ENCODE results near the gene TGFB1I1.

The TGFB1I1 gene

GRCh38 chr16:31456988-31457360 lies 15.0 kb upstream of the TGFB1I1 start:
- peak overlapping the region; percentile 94 for H3K4me3 ChIP-seq (ENCODE audit: low read depth, low read length)
- DNase-seq (ENCODE audit: low read depth), result no peak
- TF ChIP-seq MYC (IDR thresholded peaks at IDR 0.05; ENCODE audit: low read depth, low read length) (no peak), CTCF (IDR thresholded peaks at IDR 0.05; ENCODE audit: low read depth, low read length) (no peak), POLR2A (IDR thresholded peaks at IDR 0.05; ENCODE audit: extremely low read depth, insufficient read length) (no peak), MAX (IDR thresholded peaks at IDR 0.05; ENCODE audit: low read depth, low read length) (no peak)

DNA sequence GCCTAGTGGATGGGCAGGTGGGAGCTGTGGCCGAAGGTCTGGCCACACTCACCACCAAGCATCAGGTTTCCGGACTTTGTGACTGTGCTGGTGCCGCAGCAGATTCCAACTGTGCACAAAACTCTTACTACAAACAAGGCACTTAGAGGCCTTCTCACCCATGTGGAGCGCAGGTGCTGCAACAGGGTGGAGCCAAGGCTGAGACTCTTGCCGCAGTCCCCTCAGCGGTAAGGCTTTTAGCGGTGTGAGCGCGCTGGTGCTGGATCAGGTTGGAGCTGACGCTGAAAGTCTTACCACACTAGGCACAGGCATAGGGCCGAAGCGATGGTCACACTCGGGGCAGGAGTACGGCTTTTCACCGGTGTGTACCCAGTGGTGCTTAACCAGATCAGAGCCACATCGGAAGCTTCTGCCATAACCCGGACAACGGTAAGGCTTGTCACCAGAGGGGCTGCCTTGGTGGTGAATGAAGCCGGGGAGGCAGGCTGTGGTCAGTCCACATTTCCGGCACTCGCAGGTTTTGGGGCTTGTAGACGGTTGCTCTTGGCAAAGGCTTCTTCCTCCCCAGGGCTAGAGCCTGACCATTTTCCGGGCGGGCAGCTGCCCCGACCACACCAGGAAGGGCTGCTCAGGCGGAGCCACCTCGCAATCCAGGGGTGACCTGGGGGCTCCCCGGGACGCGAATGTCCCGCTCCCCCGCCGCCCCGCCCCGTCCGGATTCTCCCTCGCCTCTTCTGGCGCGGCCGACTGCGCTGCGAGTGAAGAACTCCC lies 13.7 kb upstream of the TGFB1I1 start:
- DNase-seq (ENCODE audit: low read depth), result peak; percentile 95
- peak overlapping the region; percentile 94 for H3K4me3 ChIP-seq (ENCODE audit: low read depth, low read length)

DNA sequence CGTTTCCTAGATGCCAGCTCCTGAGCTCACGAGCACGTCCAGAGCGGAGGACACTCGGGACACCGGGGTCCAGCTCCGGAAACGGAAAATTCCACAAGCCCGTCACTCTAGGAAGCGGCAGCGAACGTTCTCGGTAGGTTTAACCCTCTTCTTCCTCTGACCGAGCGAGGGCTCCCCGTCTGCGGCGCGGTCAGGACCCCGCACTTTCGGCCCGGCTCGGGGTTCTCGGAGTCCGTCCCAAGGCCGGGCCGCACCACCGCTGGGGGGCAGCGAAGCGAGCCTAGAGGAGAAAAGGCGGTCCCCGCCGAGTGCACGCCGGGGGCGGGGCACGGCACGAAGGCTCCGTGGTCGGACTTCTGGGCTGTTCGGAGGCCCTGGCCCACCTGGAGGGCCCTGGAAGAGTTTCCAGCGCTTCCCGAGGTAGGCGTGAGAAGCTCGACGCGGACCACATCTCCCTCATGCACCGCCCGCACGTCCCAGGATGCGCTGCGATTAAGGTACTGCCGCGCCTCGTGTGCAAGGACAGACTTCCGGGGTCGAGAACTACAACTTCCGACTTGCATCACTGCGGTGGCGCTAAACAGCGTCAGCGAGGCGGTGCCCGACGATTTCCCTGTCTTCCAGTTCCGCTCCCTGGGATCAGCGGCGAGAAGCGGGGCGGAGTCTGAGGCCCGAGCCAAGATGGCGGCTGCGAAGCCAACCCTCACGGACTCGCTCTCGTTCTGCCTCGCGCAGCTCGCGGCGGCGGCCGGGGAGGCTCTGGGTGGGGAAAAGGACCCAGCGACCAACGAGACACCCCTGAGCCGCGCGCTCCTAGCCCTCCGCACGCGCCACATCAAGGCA lies 12.9 kb upstream of the TGFB1I1 start, which contains the start of gene ARMC5:
ARMC5 (plus strand) TSS at position 658 of the 843 bp plus-strand sequence; CDS start at position 682, 24 bp downstream.
- peak within 1 kb of the TSS; percentile 94 for H3K4me3 ChIP-seq (ENCODE audit: low read depth, low read length)
- TF ChIP-seq POLR2A (IDR thresholded peaks at IDR 0.05; ENCODE audit: extremely low read depth, insufficient read length) (peak; percentile 85), MYC (IDR thresholded peaks at IDR 0.05; ENCODE audit: low read depth, low read length) (peak; percentile 96), MAX (IDR thresholded peaks at IDR 0.05; ENCODE audit: low read depth, low read length) (peak; percentile 91), CTCF (IDR thresholded peaks at IDR 0.05; ENCODE audit: low read depth, low read length) (peak; percentile 52)
- peak; percentile 99 for DNase-seq (ENCODE audit: low read depth)

More for the DNA sequence above, 13.7 kb upstream of the TGFB1I1 start:
- TF ChIP-seq POLR2A (IDR thresholded peaks at IDR 0.05; ENCODE audit: extremely low read depth, insufficient read length) (peak; percentile 58), MAX (IDR thresholded peaks at IDR 0.05; ENCODE audit: low read depth, low read length) (peak; percentile 72), MYC (IDR thresholded peaks at IDR 0.05; ENCODE audit: low read depth, low read length) (peak; percentile 65), CTCF (IDR thresholded peaks at IDR 0.05; ENCODE audit: low read depth, low read length) (peak; percentile 20)

- peak overlapping the region; percentile 94 for H3K4me3 ChIP-seq (ENCODE audit: low read depth, low read length)
- TF ChIP-seq POLR2A (IDR thresholded peaks at IDR 0.05; ENCODE audit: extremely low read depth, insufficient read length), result peak; percentile 48
- no peak; the same call in none of the 2 replicates for TF ChIP-seq MYC (IDR thresholded peaks at IDR 0.05; ENCODE audit: low read depth, low read length)
- TF ChIP-seq CTCF (IDR thresholded peaks at IDR 0.05; ENCODE audit: low read depth, low read length), result no peak
- DNase-seq (ENCODE audit: low read depth), result peak; percentile 98
These were observed 12.0 kb upstream of the TGFB1I1 start for GRCh38 chr16:31459687-31460581.

DNA sequence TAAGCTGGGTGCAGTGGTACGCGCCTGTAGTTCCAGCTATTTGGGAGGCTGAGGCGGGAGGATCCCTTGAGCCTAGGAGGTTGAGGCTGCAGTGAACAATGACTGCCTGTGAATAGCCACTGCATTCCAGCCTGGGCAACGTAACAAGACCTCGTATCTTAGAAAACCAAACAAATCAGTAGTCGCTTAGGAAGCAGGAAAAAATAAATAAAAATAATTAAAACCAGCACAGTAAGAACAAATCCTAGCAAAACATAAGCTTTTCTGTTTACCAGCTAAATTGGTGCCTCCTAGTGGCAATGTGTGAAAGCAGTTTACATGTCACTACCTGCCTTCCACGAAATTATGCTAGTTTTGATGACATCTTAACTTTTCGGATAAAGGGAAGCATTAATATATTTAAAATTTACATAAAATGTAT lies 11.4 kb upstream of the TGFB1I1 start:
- DNase-seq (ENCODE audit: low read depth), result peak; percentile 63
- TF ChIP-seq MAX (IDR thresholded peaks at IDR 0.05; ENCODE audit: low read depth, low read length), result no peak
- no peak for TF ChIP-seq MYC (IDR thresholded peaks at IDR 0.05; ENCODE audit: low read depth, low read length)
- TF ChIP-seq CTCF (IDR thresholded peaks at IDR 0.05; ENCODE audit: low read depth, low read length), result peak; percentile 68
- no peak for TF ChIP-seq POLR2A (IDR thresholded peaks at IDR 0.05; ENCODE audit: extremely low read depth, insufficient read length)

More for the DNA sequence above, 11.4 kb upstream of the TGFB1I1 start:
- H3K4me3 ChIP-seq (ENCODE audit: low read depth, low read length), result peak overlapping the region; percentile 86
